Right cardiac atrium (tissue), 5 donors: ENCODE results near the gene SAC3D1. TPM values are rescaled to one million over a fixed set of nuclear protein-coding genes. Genes with fewer than 3 reads are reported as not detected.

Source experiments
- ATAC-seq, 2 donors: fragments of 200-7000 bp; cut with Tn5 transposase; one replicate each; pipeline versions ENCODE4 v1.8.0 to v1.9.1; 2020; ENCODE audit warnings: moderate library complexity in 2 of 2, mild to moderate bottlenecking in 1 of 2
- DNase-seq, 3 donors: peaks; one replicate each; pipeline ENCODE4 v3.0.0-alpha.2; 2020
- H3K27ac ChIP-seq: one replicate; pipeline ENCODE4 v1.5.1; 2013; ENCODE audit warnings: mild to moderate bottlenecking, low read length, control low read depth, moderate library complexity
- H3K27me3 ChIP-seq: one replicate; pipeline ENCODE4 v1.6.1; 2013; ENCODE audit not compliant: control insufficient read depth, insufficient read depth
- H3K4me1 ChIP-seq: one replicate; pipeline ENCODE4 v1.6.1; 2013; ENCODE audit warnings: low read length; ENCODE audit not compliant: control insufficient read depth, insufficient read depth
- H3K4me3 ChIP-seq: one replicate; pipeline ENCODE4 v1.5.1; 2013; ENCODE audit warnings: low read length, control low read depth
- H3K9me3 ChIP-seq: one replicate; pipeline ENCODE4 v1.6.1; 2013; ENCODE audit warnings: low read length; ENCODE audit not compliant: control insufficient read depth
- WGBS: extraction: QIAGEN DNeasy Blood & Tissue Kit; methylation state at CpG from one replicate; pipeline ENCODE4 v1.1.7; 2013; 5-methylcytosine and 5-hydroxymethylcytosine counted together
- intact Hi-C, 4 donors: fragments of 100-400 bp; cut with DNase I; formaldehyde crosslinking; loops; one replicate each; pipeline versions ENCODE4 v1.11.0 to v1.14.0; 2022 to 2023
- polyA plus RNA-seq: library from polyadenylated mRNA; stranded (reverse); fragments of 200-250 nt; gene quantifications from one replicate; pipeline ENCODE4 v1.2.3, GENCODE V29; 2013
- total RNA-seq, 4 donors: library from RNA; stranded (reverse); fragmentation: NEBNext Ultra II Directional; extraction: Animal tissue kit (Norgen Biotek cat#: 25700); gene quantifications; one replicate each; pipeline ENCODE4 v1.2.1, GENCODE V29; 2021
- donor health status: healthy with polysubstance abuse.
- donor health status: DM: no; HTN: yes; CAD: no.
- donor health status: DM: no; HTN: no; CAD: no.
- donor health status: DM: no; HTN: yes; CAD: no; lungs with severe emphysema.
- donor health status: DM: yes; HTN: yes; CAD: no.

SAC3D1 gene
- total and polyA plus RNA-seq, 5 donors: 4.2 to 7.7 (median 6.4) TPM

DNA sequence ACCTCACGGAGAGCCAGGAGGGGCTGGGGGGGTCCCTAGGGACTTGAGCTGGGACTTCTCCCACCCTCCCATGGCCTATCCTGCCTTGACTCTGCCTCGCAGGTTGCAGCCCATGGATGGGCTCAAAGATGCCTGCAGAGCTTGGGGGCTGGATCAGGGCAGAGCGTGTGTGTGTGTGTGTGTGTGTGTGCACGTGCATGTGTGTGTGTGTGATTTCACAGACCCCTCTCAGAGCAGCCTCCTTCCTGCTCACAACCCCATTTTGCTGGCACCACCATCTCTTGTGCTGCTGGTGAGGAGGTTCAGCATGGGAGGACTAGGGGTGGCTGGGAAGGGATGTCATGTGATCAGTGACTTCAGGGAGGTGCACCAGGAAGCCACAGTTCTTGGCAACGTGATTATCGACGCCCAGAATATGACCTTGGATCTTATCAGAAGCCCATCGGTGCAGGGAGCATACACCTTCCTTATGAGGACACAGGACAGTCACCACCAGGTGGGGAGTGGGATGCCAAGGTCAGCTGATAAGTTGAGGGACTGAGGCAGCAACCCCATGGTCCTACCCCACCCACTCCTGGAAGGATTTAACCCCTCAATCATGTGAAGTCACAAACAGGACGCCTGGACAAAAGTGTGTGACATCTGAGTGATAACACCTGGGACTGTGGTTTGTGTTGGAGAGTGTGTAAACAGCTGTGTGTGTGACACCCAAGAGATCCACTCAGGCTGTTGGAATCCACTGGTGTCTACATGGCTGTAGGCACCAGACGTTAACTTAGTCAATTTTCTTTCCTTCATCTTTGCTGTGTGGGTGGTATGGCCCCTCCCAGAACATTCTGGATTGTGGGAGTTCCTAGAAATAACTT lies 19.2 kb downstream of the SAC3D1 start:
- 48% methylated on average over 10 of the region's 10 CpGs for WGBS
- intact Hi-C loops: no loop called here
- Histone ChIP-seq H3K4me1 (no peaks in the 10 kb centered on the region), H3K9me3 (no peaks in the 10 kb centered on the region), H3K27ac (no peak overlapping the region), H3K27me3 (no peaks in the 10 kb centered on the region), H3K4me3 (no peak overlapping the region)
- no peak for ATAC-seq
- peak in 1 of 3 donors; percentile 7 for DNase-seq

DNA sequence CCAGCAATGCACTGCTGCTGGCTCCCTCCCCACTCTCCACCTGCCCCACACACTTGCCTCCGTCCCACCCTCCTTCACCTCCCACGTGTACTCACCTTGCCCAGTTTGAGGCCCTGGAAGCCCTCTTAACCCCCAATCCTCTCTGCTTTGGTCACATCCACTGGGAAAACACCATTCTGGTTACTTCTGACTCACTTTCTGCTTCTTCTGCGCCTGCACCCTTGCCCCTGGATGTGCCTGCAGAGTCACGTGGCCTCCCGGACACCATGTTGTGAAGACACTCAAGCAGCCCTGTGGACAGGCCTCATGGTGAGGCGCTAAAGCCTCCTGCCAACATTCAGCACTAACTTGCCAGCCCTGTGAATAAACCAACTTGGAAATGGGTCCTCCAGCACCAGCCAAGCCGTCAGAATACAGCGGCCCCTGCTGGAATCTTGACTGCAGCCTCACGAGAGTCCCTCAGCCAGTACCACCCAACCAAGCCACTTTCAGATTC lies 20.0 kb downstream of the SAC3D1 start:
- no peak overlapping the region for H3K27ac ChIP-seq
- no peak for ATAC-seq
- DNase-seq: peak in 1 of 3 donors; percentile 24
- H3K27me3 ChIP-seq: no peaks in the 10 kb centered on the region
- intact Hi-C loops: no loop called here
- H3K4me3 ChIP-seq: no peak overlapping the region
- WGBS: 58% methylated on average over 9 of the region's 9 CpGs
- no peaks in the 10 kb centered on the region for H3K4me1 ChIP-seq
- no peaks in the 10 kb centered on the region for H3K9me3 ChIP-seq

- Histone ChIP-seq H3K4me3 (no peak overlapping the region), H3K27ac (no peak overlapping the region), H3K27me3 (no peaks in the 10 kb centered on the region), H3K9me3 (no peaks in the 10 kb centered on the region), H3K4me1 (no peaks in the 10 kb centered on the region)
- DNase-seq: peak in 1 of 3 donors; percentile 5
- ATAC-seq: no peak
- WGBS: 69% methylated on average over 3 of the region's 3 CpGs
- intact Hi-C loops: no loop called here
Measured at GRCh38 chr11:65063532-65063931, 22.5 kb downstream of the SAC3D1 start.

GRCh38 chr11:65064847-65065240 lies 23.8 kb downstream of the SAC3D1 start:
- intact Hi-C loops: no loop called here
- no peak for ATAC-seq
- WGBS: 79% methylated on average over 4 of the region's 4 CpGs

DNA sequence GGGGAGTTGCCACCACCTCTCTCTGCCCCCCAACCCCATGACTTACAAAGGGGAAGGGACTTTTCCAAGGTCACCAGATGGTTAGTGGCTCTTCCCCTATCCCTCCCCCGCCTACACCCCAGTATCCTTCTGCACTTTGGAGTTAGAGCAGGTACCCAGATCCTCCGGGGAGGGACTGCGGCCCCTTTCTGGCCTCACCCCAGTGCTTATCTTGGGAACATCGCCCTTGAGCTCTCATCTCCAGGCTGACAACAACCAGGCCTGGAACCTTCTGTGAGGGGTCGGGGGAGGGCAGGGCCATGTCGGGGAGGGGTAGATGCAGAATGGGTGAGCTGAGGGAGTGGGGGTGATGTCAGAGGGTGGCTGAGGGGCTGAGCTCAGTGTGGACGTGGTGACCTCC lies 24.8 kb downstream of the SAC3D1 start:
- H3K9me3 ChIP-seq: no peaks in the 10 kb centered on the region
- WGBS: 58% methylated on average over 7 of the region's 7 CpGs
- no peak overlapping the region for H3K4me3 ChIP-seq
- no peak overlapping the region for H3K27ac ChIP-seq
- no peaks in the 10 kb centered on the region for H3K27me3 ChIP-seq
- DNase-seq: peak in 1 of 3 donors; percentile 9
- intact Hi-C loops: no loop called here
- H3K4me1 ChIP-seq: no peaks in the 10 kb centered on the region
- no peak for ATAC-seq

More at GRCh38 chr11:65064847-65065240, 23.8 kb downstream of the SAC3D1 start:
- Histone ChIP-seq H3K4me3 (no peak overlapping the region), H3K9me3 (no peaks in the 10 kb centered on the region), H3K4me1 (no peaks in the 10 kb centered on the region), H3K27ac (no peak overlapping the region), H3K27me3 (no peaks in the 10 kb centered on the region)
- no peak for DNase-seq

GRCh38 chr11:65066315-65066714 lies 25.3 kb downstream of the SAC3D1 start:
- H3K27ac ChIP-seq: no peak overlapping the region
- H3K4me3 ChIP-seq: no peak overlapping the region
- H3K4me1 ChIP-seq: no peaks in the 10 kb centered on the region
- ATAC-seq (peak in 1 of 2 donors; percentile 14), DNase-seq (peak in 1 of 3 donors; percentile 26)
- no peaks in the 10 kb centered on the region for H3K27me3 ChIP-seq
- intact Hi-C loops: no loop called here
- 68% methylated on average over 11 of the region's 11 CpGs for WGBS
- no peaks in the 10 kb centered on the region for H3K9me3 ChIP-seq

DNA sequence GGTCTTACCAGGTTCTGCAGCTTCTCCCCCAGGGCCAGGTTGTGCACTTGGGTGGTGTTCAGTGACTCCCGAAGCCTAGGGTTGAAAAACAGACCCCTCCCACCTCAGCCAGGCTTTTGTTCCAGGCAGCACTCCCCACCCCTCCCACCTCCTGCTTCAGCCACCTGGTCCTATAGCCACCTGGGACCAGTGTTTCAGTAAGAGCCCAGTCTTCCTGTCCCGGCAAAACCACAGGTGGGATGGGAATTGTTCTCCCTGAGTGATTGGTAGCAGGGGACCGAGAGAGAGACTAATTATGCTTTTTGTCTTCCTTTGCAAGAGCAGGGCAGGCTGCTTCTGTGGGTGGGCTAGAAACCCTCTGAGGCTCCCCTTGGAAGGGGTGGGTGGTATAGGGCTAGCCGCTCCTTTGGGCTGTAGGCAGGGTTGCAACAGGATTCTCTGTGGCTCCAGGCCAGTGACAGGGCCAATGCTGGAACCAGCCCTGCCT lies 25.8 kb downstream of the SAC3D1 start:
- H3K4me1 ChIP-seq: no peaks in the 10 kb centered on the region
- H3K27me3 ChIP-seq: no peaks in the 10 kb centered on the region
- no peaks in the 10 kb centered on the region for H3K9me3 ChIP-seq
- DNase-seq (peak in 1 of 3 donors; percentile 2), ATAC-seq (no peak)
- intact Hi-C loops: no loop called here
- H3K4me3 ChIP-seq: no peak overlapping the region
- H3K27ac ChIP-seq: no peak overlapping the region
- 70% methylated on average over 4 of the region's 4 CpGs for WGBS

DNA sequence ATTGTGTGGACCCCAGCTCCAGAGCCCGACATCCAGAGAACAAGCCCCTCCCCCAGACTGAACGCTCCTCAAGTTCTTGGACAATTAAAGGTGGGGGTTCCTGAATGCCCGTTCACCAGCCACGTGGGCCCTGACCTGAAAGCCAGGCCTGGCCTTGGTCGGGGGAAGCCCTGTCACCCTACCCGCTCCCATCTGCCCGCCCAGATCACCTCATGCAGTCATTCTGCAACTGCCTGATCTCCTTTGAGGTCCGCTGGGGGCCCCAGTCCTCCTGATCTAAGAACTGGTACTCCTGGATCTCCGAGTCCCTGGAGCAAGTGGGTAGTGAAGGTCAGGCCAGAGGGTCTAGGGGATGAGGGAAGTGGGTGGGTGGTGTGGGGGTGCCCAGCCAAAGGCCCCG lies 26.4 kb downstream of the SAC3D1 start:
- Histone ChIP-seq H3K27ac (no peak overlapping the region), H3K27me3 (no peaks in the 10 kb centered on the region), H3K4me1 (no peaks in the 10 kb centered on the region), H3K4me3 (no peak overlapping the region), H3K9me3 (no peaks in the 10 kb centered on the region)
- ATAC-seq: no peak
- intact Hi-C loops: no loop called here
- peak in 1 of 3 donors; percentile 16 for DNase-seq
- 80% methylated on average over 10 of the region's 10 CpGs for WGBS

GRCh38 chr11:65069217-65069616 lies 28.2 kb downstream of the SAC3D1 start:
- Histone ChIP-seq H3K9me3 (no peaks in the 10 kb centered on the region), H3K4me1 (no peaks in the 10 kb centered on the region), H3K27ac (no peak overlapping the region), H3K4me3 (no peak overlapping the region), H3K27me3 (no peaks in the 10 kb centered on the region)
- whole genome bisulfite sequencing: 64% methylated on average over 9 of the region's 9 CpGs
- intact Hi-C loops: no loop called here
- ATAC-seq (no peak), DNase-seq (peak in 1 of 3 donors; percentile 3)

DNA sequence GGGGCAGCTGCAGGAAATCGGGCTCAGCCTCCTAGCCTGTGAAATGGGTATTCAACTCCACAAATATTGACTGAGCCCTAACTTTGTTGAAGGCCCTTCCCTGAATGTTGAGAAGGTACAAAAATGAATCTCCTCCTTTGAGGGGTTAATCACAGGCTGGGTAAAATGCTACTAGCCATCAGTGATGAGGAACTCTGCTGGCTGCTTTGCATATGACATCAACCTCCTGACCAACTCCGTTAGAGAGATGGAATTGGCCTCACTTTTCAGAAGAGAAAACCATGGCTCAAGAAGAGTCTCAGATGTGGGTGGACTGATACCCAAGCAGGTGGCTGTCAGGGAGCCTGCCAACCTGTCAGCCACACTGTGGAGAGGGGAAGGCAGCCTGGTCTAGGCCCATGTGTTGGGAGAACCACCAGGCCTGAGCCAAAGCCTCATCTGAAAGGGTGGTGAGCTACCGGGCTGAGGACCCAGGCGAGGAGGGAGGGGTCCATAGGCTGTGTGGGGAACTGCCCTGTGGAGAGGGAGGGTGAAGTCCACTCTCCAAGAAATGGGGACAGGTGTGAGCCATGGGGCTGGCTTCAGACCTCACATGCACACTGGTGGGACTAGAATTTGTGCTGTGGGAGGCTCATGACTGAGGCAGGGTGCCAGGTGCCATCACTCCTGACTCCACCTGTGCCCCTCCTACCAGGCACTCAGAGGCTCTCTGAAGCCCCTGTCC lies 31.1 kb downstream of the SAC3D1 start:
- WGBS: 63% methylated on average over 4 of the region's 4 CpGs
- H3K27ac ChIP-seq: no peak overlapping the region
- ATAC-seq (no peak), DNase-seq (peak in 1 of 3 donors; percentile 20)
- intact Hi-C loops: no loop called here
- no peaks in the 10 kb centered on the region for H3K27me3 ChIP-seq
- no peak overlapping the region for H3K4me3 ChIP-seq
- no peaks in the 10 kb centered on the region for H3K9me3 ChIP-seq
- no peaks in the 10 kb centered on the region for H3K4me1 ChIP-seq

GRCh38 chr11:65072631-65072966 lies 31.6 kb downstream of the SAC3D1 start:
- intact Hi-C loops: no loop called here
- 58% methylated on average over 1 of the region's 1 CpG for WGBS
- Histone ChIP-seq H3K4me1 (no peaks in the 10 kb centered on the region), H3K4me3 (no peak overlapping the region), H3K27ac (no peak overlapping the region), H3K9me3 (no peaks in the 10 kb centered on the region), H3K27me3 (no peaks in the 10 kb centered on the region)
- DNase-seq (no peak), ATAC-seq (no peak)
